HL-60/S4 treated with phorbol 12-myristate 13-acetate at 8.2 ng/mL for 4 days and 3 days (cell line): Measurements from ENCODE around the gene AHCYL2.

Source experiments
- in situ Hi-C: fragments of 300-500 bp; cut with MboI; formaldehyde crosslinking; loops from 2 replicates; pipeline ENCODE4 v1.15.0; 2022; ENCODE audit warnings: low sequenced_read_pairs

The AHCYL2 gene

GRCh38 chr7:129347330-129347729, 122.5 kb downstream of the AHCYL2 start:
- in situ Hi-C loops, result no loop called here

GRCh38 chr7:129348023-129348740, 123.4 kb downstream of the AHCYL2 start:
- in situ Hi-C loops, result no loop called here

- in situ Hi-C loops, result loop anchor here (25.0 kb wide), 3 partner anchors 111 to 661 kb away; no protein-coding TSS in a partner anchor
Observed at GRCh38 chr7:129351320-129351719, 126.5 kb downstream of the AHCYL2 start.

- in situ Hi-C loops, result loop anchor here (25.0 kb wide), 3 partner anchors 109 to 659 kb away; no protein-coding TSS in a partner anchor
Observed at GRCh38 chr7:129353104-129353503, 128.3 kb downstream of the AHCYL2 start.

- in situ Hi-C loops, result loop anchor here (25.0 kb wide), 3 partner anchors 108 to 658 kb away; no protein-coding TSS in a partner anchor
Observed at GRCh38 chr7:129354428-129355157, 129.8 kb downstream of the AHCYL2 start.

- in situ Hi-C loops, result loop anchor here (25.0 kb wide), 3 partner anchors 106 to 656 kb away; no protein-coding TSS in a partner anchor
Observed at GRCh38 chr7:129356176-129356575, 131.3 kb downstream of the AHCYL2 start.

GRCh38 chr7:129359176-129359575, 134.3 kb downstream of the AHCYL2 start:
- in situ Hi-C loops, result loop anchor here (25.0 kb wide), 3 partner anchors 103 to 653 kb away; no protein-coding TSS in a partner anchor

- in situ Hi-C loops, result loop anchor here (25.0 kb wide), 3 partner anchors 103 to 653 kb away; no protein-coding TSS in a partner anchor
Observed at GRCh38 chr7:129359638-129360037, 134.8 kb downstream of the AHCYL2 start.

GRCh38 chr7:129361771-129362170, 136.9 kb downstream of the AHCYL2 start:
- in situ Hi-C loops, result loop anchor here (25.0 kb wide), 3 partner anchors 101 to 651 kb away; no protein-coding TSS in a partner anchor

- in situ Hi-C loops, result loop anchor here (25.0 kb wide), 3 partner anchors 100 to 650 kb away; no protein-coding TSS in a partner anchor
Observed at GRCh38 chr7:129362496-129362895, 137.7 kb downstream of the AHCYL2 start.

GRCh38 chr7:129367349-129367699, 142.5 kb downstream of the AHCYL2 start:
- in situ Hi-C loops, result loop anchor here (25.0 kb wide), 3 partner anchors 95 to 645 kb away; no protein-coding TSS in a partner anchor

GRCh38 chr7:129367700-129368388, 143.0 kb downstream of the AHCYL2 start:
- in situ Hi-C loops, result loop anchor here (25.0 kb wide), 3 partner anchors 94 to 644 kb away; no protein-coding TSS in a partner anchor

GRCh38 chr7:129368389-129368986, 143.7 kb downstream of the AHCYL2 start:
- in situ Hi-C loops, result loop anchor here (25.0 kb wide), 3 partner anchors 94 to 644 kb away; no protein-coding TSS in a partner anchor

GRCh38 chr7:129369447-129369846, 144.6 kb downstream of the AHCYL2 start:
- in situ Hi-C loops, result loop anchor here (25.0 kb wide), 3 partner anchors 93 to 643 kb away; no protein-coding TSS in a partner anchor

GRCh38 chr7:129370812-129371211, 146.0 kb downstream of the AHCYL2 start:
- in situ Hi-C loops, result loop anchor here (25.0 kb wide), 3 partner anchors 91 to 641 kb away; no protein-coding TSS in a partner anchor

GRCh38 chr7:129371487-129371886, 146.7 kb downstream of the AHCYL2 start:
- in situ Hi-C loops, result loop anchor here (25.0 kb wide), 3 partner anchors 91 to 641 kb away; no protein-coding TSS in a partner anchor

- in situ Hi-C loops, result loop anchor here (25.0 kb wide), 3 partner anchors 88 to 638 kb away; no protein-coding TSS in a partner anchor
Observed at GRCh38 chr7:129373651-129374428, 149.0 kb downstream of the AHCYL2 start.

- in situ Hi-C loops, result no loop called here
Observed at GRCh38 chr7:129375141-129375938, 150.5 kb downstream of the AHCYL2 start.
